Neuronal stem cell (in vitro differentiated cells): ENCODE results near the gene PHYHD1.
A peak's percentile ranks its signal among the peaks of the same experiment; 100 is the strongest.
"Not testable (repeated sequence)": the region's sequence is repeated elsewhere in the genome, so short reads cannot be mapped to it uniquely, and the experiment has no call there.

Experiments used
- DNase-seq: peaks from one replicate; pipeline ENCODE4 v3.0.0-alpha.2; 2013; ENCODE audit warnings: low spot score
- H2AFZ ChIP-seq: one replicate; pipeline ENCODE4 v1.6.1; 2013; ENCODE audit warnings: mild to moderate bottlenecking, low read length, inconsistent platforms
- H2AK5ac ChIP-seq: 2 replicates; pipeline ENCODE4 v1.6.1; 2013; ENCODE audit warnings: low read depth, mild to moderate bottlenecking, inconsistent platforms, low read length, moderate library complexity, mixed read lengths
- H2BK120ac ChIP-seq: 2 replicates; pipeline ENCODE4 v1.6.1; 2013; ENCODE audit warnings: low read depth, mild to moderate bottlenecking, inconsistent platforms, low read length, moderate library complexity, mixed read lengths
- H2BK12ac ChIP-seq: one replicate; pipeline ENCODE4 v1.6.1; 2013; ENCODE audit warnings: low read length, inconsistent platforms
- H2BK15ac ChIP-seq: 2 replicates; pipeline ENCODE4 v1.6.1; 2013; ENCODE audit warnings: mild to moderate bottlenecking, low read length, inconsistent platforms, mixed read lengths
- H2BK5ac ChIP-seq: one replicate; pipeline ENCODE4 v1.6.1; 2013; ENCODE audit warnings: inconsistent platforms, mild to moderate bottlenecking, low read length, moderate library complexity
- H3K14ac ChIP-seq: one replicate; pipeline ENCODE4 v1.6.1; 2013; ENCODE audit warnings: low read length, inconsistent platforms
- H3K18ac ChIP-seq: 2 replicates; pipeline ENCODE4 v1.6.1; 2013; ENCODE audit warnings: low read length, inconsistent platforms
- H3K23ac ChIP-seq: 2 replicates; pipeline ENCODE4 v1.6.1; 2013; ENCODE audit warnings: low read depth, mild to moderate bottlenecking, mixed read lengths, low read length, inconsistent platforms; ENCODE audit not compliant: poor library complexity
- H3K27ac ChIP-seq: replicated peaks from 3 replicates; pipeline ENCODE4 v1.5.1; 2013; ENCODE audit warnings: low read length, inconsistent platforms
- H3K27me3 ChIP-seq, 3 experiments: 2 replicates each; pipeline ENCODE4 v1.6.1; 2013; ENCODE audit warnings: low read length in 3 of 3, mild to moderate bottlenecking in 2 of 3, inconsistent platforms in 1 of 3, low read depth in 1 of 3, mixed read lengths in 1 of 3, moderate library complexity in 1 of 3; ENCODE audit not compliant: control insufficient read depth in 3 of 3, insufficient read depth in 3 of 3
- H3K36me3 ChIP-seq, 2 donors: replicated peaks in 1 of 2; 2 replicates each; pipeline ENCODE4 v1.6.1; 2013; ENCODE audit warnings: low read length in 2 of 2; ENCODE audit not compliant: control insufficient read depth in 2 of 2, insufficient read depth in 2 of 2
- H3K4ac ChIP-seq: 2 replicates; pipeline ENCODE4 v1.6.1; 2013; ENCODE audit warnings: inconsistent platforms, mild to moderate bottlenecking, low read length, moderate library complexity
- H3K4me1 ChIP-seq, 2 donors: 1 replicate in 1 of 2; 2 replicates in 1 of 2; pipeline ENCODE4 v1.6.1; 2013; ENCODE audit warnings: low read length in 2 of 2, low read depth in 1 of 2; ENCODE audit not compliant: control insufficient read depth in 2 of 2, insufficient read depth in 1 of 2
- H3K4me2 ChIP-seq: one replicate; pipeline ENCODE4 v1.6.1; 2013; ENCODE audit warnings: mild to moderate bottlenecking, low read length, inconsistent platforms; ENCODE audit not compliant: insufficient read depth, poor library complexity, severe bottlenecking
- H3K4me3 ChIP-seq, 2 donors: 2 replicates each; pipeline ENCODE4 v1.5.1; 2013; ENCODE audit warnings: low read length in 2 of 2, mild to moderate bottlenecking in 2 of 2, inconsistent platforms in 1 of 2, moderate library complexity in 1 of 2
- H3K79me1 ChIP-seq: one replicate; pipeline ENCODE4 v1.6.1; 2013; ENCODE audit warnings: low read depth, mild to moderate bottlenecking, inconsistent platforms, low read length, moderate library complexity
- H3K9ac ChIP-seq: one replicate; pipeline ENCODE4 v1.6.1; 2013; ENCODE audit warnings: mild to moderate bottlenecking, low read depth, low read length, inconsistent platforms; ENCODE audit not compliant: poor library complexity
- H3K9me3 ChIP-seq, 2 donors: replicated peaks in 1 of 2; 2 replicates each; pipeline versions ENCODE3 to v1.6.1; 2013; ENCODE audit warnings: low read length in 2 of 2, mild to moderate bottlenecking in 2 of 2, inconsistent platforms in 1 of 2, low read depth in 1 of 2, mixed read lengths in 1 of 2, moderate library complexity in 1 of 2; ENCODE audit not compliant: control insufficient read depth in 2 of 2, insufficient read depth in 1 of 2
- H4K8ac ChIP-seq: one replicate; pipeline ENCODE4 v1.6.1; 2013; ENCODE audit warnings: low read depth, mild to moderate bottlenecking, inconsistent platforms, low read length, moderate library complexity
- H4K91ac ChIP-seq: one replicate; pipeline ENCODE4 v1.6.1; 2013; ENCODE audit warnings: low read length, low read depth, mild to moderate bottlenecking, inconsistent platforms; ENCODE audit not compliant: poor library complexity
- WGBS, 2 donors: extraction: QIAGEN DNeasy Blood & Tissue Kit; methylation state at CpG; one replicate each; pipeline ENCODE4 v1.1.7; 2013; ENCODE audit warnings: missing lambda C conversion rate in 2 of 2, mixed read lengths in 1 of 2; ENCODE audit not compliant: insufficient read length in 2 of 2, insufficient replicate concordance in 1 of 2; ENCODE audit errors: extremely low coverage in 2 of 2; 5-methylcytosine and 5-hydroxymethylcytosine counted together

PHYHD1 gene

DNA sequence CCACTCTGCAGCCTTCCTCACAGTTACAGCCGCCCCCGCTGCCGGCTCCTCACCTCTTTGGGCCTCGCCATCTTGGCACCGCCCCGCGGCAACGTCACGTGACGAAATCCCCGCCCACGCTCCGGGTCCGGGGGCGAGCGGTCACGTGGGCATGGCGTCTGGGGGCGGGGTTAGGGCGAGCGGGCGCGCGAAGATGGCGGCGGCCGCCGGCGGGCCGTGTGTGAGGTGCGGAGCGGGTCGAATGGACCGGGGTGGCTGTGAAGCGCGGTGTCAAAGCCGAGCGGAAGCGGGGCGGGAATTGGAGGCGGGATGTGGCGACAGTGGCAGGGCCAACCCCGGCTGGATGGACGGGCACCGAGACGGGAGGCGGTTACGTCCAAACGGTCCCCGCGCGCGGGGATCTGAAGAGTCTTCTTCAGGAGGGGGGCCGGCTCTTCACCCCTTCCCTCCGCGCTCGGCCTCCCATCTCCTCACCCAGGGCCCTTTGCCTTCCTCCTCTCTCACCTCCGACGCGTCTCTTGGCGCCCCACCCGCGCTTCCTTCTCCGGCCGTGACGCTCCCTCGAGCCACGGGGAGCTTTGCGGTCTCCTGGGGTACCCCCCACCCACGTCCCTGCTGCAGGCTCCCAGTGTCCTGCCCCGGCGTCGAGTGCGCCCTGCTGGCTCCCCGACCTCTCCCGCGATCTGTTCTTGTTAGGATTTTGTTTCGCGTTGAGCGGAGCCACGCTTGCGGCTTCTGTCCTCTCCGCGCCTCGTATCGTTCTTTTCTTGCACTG, 26.9 kb downstream of the PHYHD1 start, which contains the start of the genes DOLK and NUP188:
Gene DOLK, minus strand, starts transcription at position 77 of the 775 bp plus-strand sequence. CDS start 300 bp downstream, outside the sequence.
Gene NUP188, plus strand, starts transcription at position 173 of the 775 bp plus-strand sequence. Its CDS starts 21 bp downstream, at position 194.
- H2BK120ac ChIP-seq = peak within 1 kb of the TSS; percentile 87
- peaks cover 19% of the 10 kb centered on the region for H3K79me1 ChIP-seq
- peaks cover 18 to 44% of the 10 kb centered on the region in 2 donors for H3K36me3 ChIP-seq
- H3K9ac ChIP-seq = peak within 1 kb of the TSS; percentile 99
- H3K27ac ChIP-seq = peak within 1 kb of the TSS; percentile 70
- peak within 1 kb of the TSS; percentile 100 for H3K23ac ChIP-seq
- H3K18ac ChIP-seq = peak within 1 kb of the TSS; percentile 100
- WGBS, 2 donors = no CpG with 5 or more reads among the region's 86 CpGs
- peaks cover 3 to 5% of the 10 kb centered on the region in 2 donors for H3K4me1 ChIP-seq
- peak within 1 kb of the TSS; percentile 94 for H2BK15ac ChIP-seq
- peak within 1 kb of the TSS; percentile 89 for H3K4me2 ChIP-seq
- peak within 1 kb of the TSS; percentile 89 for H3K4ac ChIP-seq
- H3K4me3 ChIP-seq = peak within 1 kb of the TSS; percentile 98 to 99
- no peak within 1 kb of the TSS for H4K91ac ChIP-seq
- peak within 1 kb of the TSS; percentile 98 for H2BK5ac ChIP-seq
- H4K8ac ChIP-seq = peak within 1 kb of the TSS; percentile 1
- peak within 1 kb of the TSS; percentile 96 for H2AK5ac ChIP-seq
- H3K9me3 ChIP-seq = no peaks in the 10 kb centered on the region
- peak within 1 kb of the TSS; percentile 99 for H3K14ac ChIP-seq
- H2BK12ac ChIP-seq = no peak within 1 kb of the TSS
- H2AFZ ChIP-seq = peak within 1 kb of the TSS; percentile 100
- DNase-seq = peak; percentile 95
- no peaks in the 10 kb centered on the region for H3K27me3 ChIP-seq

DNA sequence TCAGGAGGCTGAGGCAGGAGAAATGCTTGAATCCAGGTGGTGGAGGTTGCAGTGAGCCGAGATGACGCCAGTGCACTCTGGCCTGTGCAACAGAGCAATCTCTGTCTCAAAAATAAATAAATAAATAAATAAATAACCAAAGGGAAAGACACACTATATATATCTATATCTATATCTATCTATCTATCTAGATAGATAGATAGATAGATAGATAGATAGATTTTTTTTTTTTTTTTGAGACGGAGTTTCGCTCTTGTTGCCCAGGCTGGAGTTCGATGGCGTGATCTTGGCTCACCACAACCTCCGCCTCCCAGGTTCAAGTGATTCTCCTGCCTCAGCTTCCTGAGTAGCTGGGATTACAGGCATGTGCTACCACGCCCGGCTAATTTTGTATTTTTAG, 40.6 kb downstream of the PHYHD1 start:
- not testable (repeated sequence) for H3K14ac ChIP-seq, H2AK5ac ChIP-seq, H2AFZ ChIP-seq, H3K4ac ChIP-seq, DNase-seq, H2BK15ac ChIP-seq, H2BK120ac ChIP-seq, H3K18ac ChIP-seq, H4K91ac ChIP-seq, H2BK12ac ChIP-seq, H3K79me1 ChIP-seq, H3K4me2 ChIP-seq, H3K4me1 ChIP-seq, H2BK5ac ChIP-seq, H3K4me3 ChIP-seq, H3K9me3 ChIP-seq, H4K8ac ChIP-seq, H3K23ac ChIP-seq, H3K27me3 ChIP-seq, H3K27ac ChIP-seq, H3K9ac ChIP-seq
- H3K36me3 ChIP-seq = peaks cover 12 to 90% of the 10 kb centered on the region in 2 donors
- WGBS, 2 donors = no CpG with 5 or more reads among the region's 9 CpGs

GRCh38 chr9:128969491-128969890, 48.7 kb downstream of the PHYHD1 start:
- no peak overlapping the region for H4K91ac ChIP-seq
- no peaks in the 10 kb centered on the region for H3K79me1 ChIP-seq
- no peak overlapping the region for H2BK5ac ChIP-seq
- H3K14ac ChIP-seq = no peak overlapping the region
- no peak overlapping the region for H4K8ac ChIP-seq
- no peak overlapping the region for H2BK120ac ChIP-seq
- H3K4me1 ChIP-seq = no peaks in the 10 kb centered on the region
- H2AK5ac ChIP-seq = no peak overlapping the region
- no peak overlapping the region for H3K4me3 ChIP-seq
- no peak overlapping the region for H3K9ac ChIP-seq
- no peak overlapping the region for H3K23ac ChIP-seq
- no peak overlapping the region for H3K4me2 ChIP-seq
- no peak overlapping the region for H3K4ac ChIP-seq
- no peaks in the 10 kb centered on the region for H3K27me3 ChIP-seq
- no peak overlapping the region for H2BK15ac ChIP-seq
- no CpG with 5 or more reads among the region's 5 CpGs for WGBS, 2 donors
- no peak overlapping the region for H3K18ac ChIP-seq
- no peak overlapping the region for H2AFZ ChIP-seq
- no peak overlapping the region for H3K27ac ChIP-seq
- H3K9me3 ChIP-seq = no peaks in the 10 kb centered on the region
- H3K36me3 ChIP-seq = peaks cover 26 to 93% of the 10 kb centered on the region in 2 donors
- H2BK12ac ChIP-seq = no peak overlapping the region
- DNase-seq = no peak

GRCh38 chr9:128972956-128973355, 52.2 kb downstream of the PHYHD1 start:
- Histone ChIP-seq H2AK5ac (no peak overlapping the region), H3K79me1 (no peaks in the 10 kb centered on the region)
- no CpG with 5 or more reads among the region's 4 CpGs for WGBS, 2 donors

More at GRCh38 chr9:128972956-128973355, 52.2 kb downstream of the PHYHD1 start:
- Histone ChIP-seq H3K4me1 (no peaks in the 10 kb centered on the region), H3K4me2 (no peak overlapping the region), H3K27me3 (no peaks in the 10 kb centered on the region), H3K14ac (no peak overlapping the region), H3K18ac (no peak overlapping the region), H3K9me3 (no peaks in the 10 kb centered on the region), H4K91ac (no peak overlapping the region), H2AFZ (no peak overlapping the region), H4K8ac (no peak overlapping the region), H3K9ac (no peak overlapping the region), H2BK15ac (no peak overlapping the region), H2BK120ac (no peak overlapping the region), H3K4ac (no peak overlapping the region), H3K23ac (no peak overlapping the region), H3K36me3 (peaks cover 32 to 95% of the 10 kb centered on the region in 2 donors), H2BK12ac (no peak overlapping the region), H3K4me3 (no peak overlapping the region), H2BK5ac (no peak overlapping the region), H3K27ac (no peak overlapping the region)
- DNase-seq = no peak
